ENCODE results near the gene DOHH. TPM values are rescaled to one million over a fixed set of nuclear protein-coding genes. Genes with fewer than 3 reads are reported as not detected.

DOHH gene
- total RNA-seq, 1 experiment from 2014 or later = 0.89 TPM

DNA sequence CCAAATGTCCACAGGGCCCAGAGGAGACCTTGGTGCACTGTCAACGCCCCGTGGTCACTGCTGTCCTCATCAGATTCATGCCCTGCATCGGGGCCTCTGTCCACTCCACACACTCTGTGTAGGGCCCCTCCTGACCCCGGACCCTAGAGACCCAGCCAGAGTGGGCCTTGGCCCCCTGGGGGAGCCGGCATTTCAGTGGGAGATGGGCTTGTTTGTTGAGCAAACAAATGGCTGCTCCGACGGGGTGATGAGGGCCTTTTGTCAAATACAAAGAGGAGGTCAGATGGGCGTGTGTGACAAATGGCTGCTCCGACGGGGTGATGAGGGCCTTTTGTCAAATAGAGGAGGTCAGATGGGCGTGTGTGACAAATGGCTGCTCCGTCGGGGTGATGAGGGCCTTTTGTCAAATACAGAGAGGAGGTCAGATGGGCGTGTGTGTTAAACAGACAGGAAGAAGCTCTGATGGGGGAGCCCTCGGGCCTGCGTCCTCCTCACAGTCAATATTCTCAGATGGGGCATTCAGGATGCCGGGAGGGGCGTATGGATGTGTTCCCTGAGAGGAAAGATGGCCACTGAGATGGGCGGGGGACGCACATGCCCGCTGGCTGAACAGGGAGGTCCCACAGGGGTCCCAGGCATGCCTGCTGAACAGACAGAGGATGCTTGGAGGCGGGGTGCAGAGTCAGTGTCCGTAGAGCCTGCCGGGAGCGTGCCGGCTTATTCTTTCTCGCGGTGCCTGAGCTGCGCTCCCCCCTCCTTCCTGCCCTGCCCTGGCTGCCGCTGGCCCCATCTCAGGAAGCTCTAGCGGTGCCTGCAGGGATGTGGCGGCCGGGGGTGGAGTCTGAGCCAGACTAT, 56.4 kb downstream of the DOHH start:
- Histone ChIP-seq H3K9me2 (replicated peaks; ENCODE audit: insufficient read depth, low read length) (no peaks in the 10 kb centered on the region), H4K20me1 (ENCODE audit: insufficient read depth, low read depth, low read length) (no peaks in the 10 kb centered on the region), H3K27me3 (ENCODE audit: low read length) (no peaks in the 10 kb centered on the region), H2AFZ (ENCODE audit: low read length) (no peak overlapping the region), H3K9me3 (ENCODE audit: low read length) (no peaks in the 10 kb centered on the region), H3K4me3 (ENCODE audit: low read length) (no peak overlapping the region), H3K36me3 (ENCODE audit: insufficient read depth, low read length) (no peaks in the 10 kb centered on the region), H3K27ac (ENCODE audit: low read length) (no peak overlapping the region), H3K9ac (ENCODE audit: low read length) (no peak overlapping the region), H3K79me2 (ENCODE audit: low read length) (no peaks in the 10 kb centered on the region), H3K4me1 (ENCODE audit: low read length) (no peaks in the 10 kb centered on the region), H3K4me2 (ENCODE audit: low read depth, low read length, poor library complexity, severe bottlenecking) (no peak overlapping the region)
- DNase-seq = no peak

DNA sequence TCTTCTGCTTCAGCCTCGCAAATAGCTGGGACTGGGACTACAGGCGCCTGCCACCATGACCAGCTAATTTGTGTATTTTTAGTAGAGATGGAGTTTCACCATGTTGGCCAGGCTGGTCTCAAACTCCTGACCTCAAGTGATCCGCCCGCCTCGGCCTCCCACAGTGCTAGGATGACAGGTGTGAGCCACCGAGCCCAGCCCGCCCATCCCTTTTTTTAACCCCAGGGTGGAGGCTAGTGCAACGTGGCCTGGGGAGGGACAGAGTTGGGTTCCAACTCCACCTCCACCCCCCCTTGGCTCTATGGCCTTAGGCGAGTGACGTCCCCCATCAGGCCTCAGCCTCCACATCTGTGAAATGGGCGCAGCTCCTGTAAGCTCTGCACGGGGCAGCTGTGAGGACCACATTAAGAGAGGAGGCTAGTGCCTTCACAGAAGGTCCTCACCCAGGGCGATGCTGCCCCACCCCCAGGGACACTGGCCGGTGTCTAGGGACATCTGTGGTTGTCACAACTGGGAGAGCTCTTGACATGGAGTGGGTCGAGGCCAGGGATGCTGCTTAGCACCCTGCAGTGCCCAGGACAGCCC, 57.9 kb downstream of the DOHH start:
- Histone ChIP-seq H3K4me3 (ENCODE audit: low read length) (no peak overlapping the region), H3K9me3 (ENCODE audit: low read length) (no peaks in the 10 kb centered on the region), H3K4me1 (ENCODE audit: low read length) (no peaks in the 10 kb centered on the region), H4K20me1 (ENCODE audit: insufficient read depth, low read depth, low read length) (no peaks in the 10 kb centered on the region), H2AFZ (ENCODE audit: low read length) (no peak overlapping the region), H3K9ac (ENCODE audit: low read length) (no peak overlapping the region), H3K79me2 (ENCODE audit: low read length) (no peaks in the 10 kb centered on the region), H3K4me2 (ENCODE audit: low read depth, low read length, poor library complexity, severe bottlenecking) (no peak overlapping the region), H3K9me2 (replicated peaks; ENCODE audit: insufficient read depth, low read length) (no peaks in the 10 kb centered on the region), H3K36me3 (ENCODE audit: insufficient read depth, low read length) (no peaks in the 10 kb centered on the region), H3K27me3 (ENCODE audit: low read length) (no peaks in the 10 kb centered on the region), H3K27ac (ENCODE audit: low read length) (no peak overlapping the region)
- DNase-seq = no peak

DNA sequence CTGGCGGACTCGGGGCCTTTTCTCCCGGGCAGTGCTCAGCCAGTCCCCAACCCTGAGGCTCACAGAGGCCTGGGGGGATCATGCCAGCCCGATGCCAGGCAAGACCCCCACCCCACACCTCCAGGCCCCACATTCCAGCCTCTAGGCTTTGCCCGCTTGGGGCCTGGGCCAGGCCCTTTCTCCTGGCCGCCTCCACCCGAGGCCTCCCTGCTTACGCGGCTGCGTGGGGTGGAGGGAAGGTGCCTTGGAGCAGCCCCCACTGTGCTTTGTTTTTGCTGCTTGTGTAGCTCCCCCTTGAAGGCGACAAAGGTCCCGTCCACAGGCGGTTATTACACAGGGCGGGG, 58.5 kb downstream of the DOHH start:
- no peaks in the 10 kb centered on the region for H3K79me2 ChIP-seq (ENCODE audit: low read length)
- DNase-seq = no peak
- no peaks in the 10 kb centered on the region for H3K9me2 ChIP-seq (replicated peaks; ENCODE audit: insufficient read depth, low read length)
- H4K20me1 ChIP-seq (ENCODE audit: insufficient read depth, low read depth, low read length) = no peaks in the 10 kb centered on the region
- no peak overlapping the region for H3K27ac ChIP-seq (ENCODE audit: low read length)
- H3K36me3 ChIP-seq (ENCODE audit: insufficient read depth, low read length) = no peaks in the 10 kb centered on the region
- no peaks in the 10 kb centered on the region for H3K9me3 ChIP-seq (ENCODE audit: low read length)
- H3K9ac ChIP-seq (ENCODE audit: low read length) = no peak overlapping the region
- H2AFZ ChIP-seq (ENCODE audit: low read length) = no peak overlapping the region
- H3K27me3 ChIP-seq (ENCODE audit: low read length) = no peaks in the 10 kb centered on the region
- no peak overlapping the region for H3K4me2 ChIP-seq (ENCODE audit: low read depth, low read length, poor library complexity, severe bottlenecking)
- no peaks in the 10 kb centered on the region for H3K4me1 ChIP-seq (ENCODE audit: low read length)
- no peak overlapping the region for H3K4me3 ChIP-seq (ENCODE audit: low read length)

DNA sequence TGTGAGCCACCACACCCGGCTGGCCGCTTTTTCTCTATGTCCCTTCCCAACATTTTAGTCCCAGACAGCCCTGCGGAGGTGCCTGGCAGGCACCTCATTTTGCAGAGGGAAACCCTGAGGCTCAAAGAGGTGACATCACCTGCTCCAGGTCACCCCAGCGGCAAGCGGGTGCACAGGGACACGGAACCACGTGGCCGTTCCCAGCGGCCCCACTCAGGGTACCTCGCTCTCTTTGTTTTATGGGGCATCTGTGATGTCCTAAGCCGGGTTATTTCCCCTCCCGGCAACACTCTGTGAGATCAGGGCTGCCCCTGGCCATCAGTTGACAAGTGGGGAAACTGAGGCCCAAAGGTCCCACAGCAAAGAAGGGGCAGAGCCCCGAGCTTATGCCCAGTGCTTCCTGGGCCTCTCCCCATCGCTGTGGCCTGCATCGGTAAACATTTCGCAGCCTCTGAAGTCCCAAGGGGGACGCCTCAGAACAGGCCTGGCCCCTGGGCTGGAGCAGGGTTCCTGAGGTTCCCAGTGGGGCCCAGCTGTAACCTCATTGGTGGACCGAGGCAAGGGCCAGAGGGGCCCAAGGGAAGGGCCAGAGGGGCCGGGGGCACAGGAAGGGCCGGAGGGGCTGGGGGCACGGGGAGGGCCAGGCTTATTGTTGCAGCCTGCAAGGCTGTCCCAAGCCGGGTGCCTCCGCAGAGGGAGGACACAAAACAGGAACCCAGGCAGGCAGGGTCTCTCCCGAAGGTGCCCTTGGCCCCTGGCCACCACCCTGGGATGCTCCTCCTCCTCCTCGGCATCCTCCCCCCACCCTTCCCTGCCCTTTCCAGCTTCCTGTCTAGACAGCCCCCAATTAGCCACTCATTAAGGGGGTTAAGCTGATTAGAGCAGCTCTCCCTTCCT, 59.1 kb downstream of the DOHH start:
- DNase-seq = no peak
- Histone ChIP-seq H4K20me1 (ENCODE audit: insufficient read depth, low read depth, low read length) (no peaks in the 10 kb centered on the region), H3K4me1 (ENCODE audit: low read length) (no peaks in the 10 kb centered on the region), H3K27me3 (ENCODE audit: low read length) (no peaks in the 10 kb centered on the region), H3K79me2 (ENCODE audit: low read length) (no peaks in the 10 kb centered on the region), H3K36me3 (ENCODE audit: insufficient read depth, low read length) (no peaks in the 10 kb centered on the region), H3K9ac (ENCODE audit: low read length) (no peak overlapping the region), H3K9me2 (replicated peaks; ENCODE audit: insufficient read depth, low read length) (no peaks in the 10 kb centered on the region), H3K4me2 (ENCODE audit: low read depth, low read length, poor library complexity, severe bottlenecking) (no peak overlapping the region), H2AFZ (ENCODE audit: low read length) (no peak overlapping the region), H3K4me3 (ENCODE audit: low read length) (no peak overlapping the region), H3K27ac (ENCODE audit: low read length) (no peak overlapping the region), H3K9me3 (ENCODE audit: low read length) (no peaks in the 10 kb centered on the region)

Small RNA genes lying within 50 kb of the gene (small RNA-seq; reads per million reads assigned to genes)
- not detected for gene RF00212

Other genes with a start within 250 kb of the DOHH start
- gene NFIC, start 134.1 kb downstream of the DOHH start, total RNA-seq (2014; rRNA removed; shearing (Covaris generic); ENCODE audit: low replicate concordance) = 0.82 and 4.4 TPM in 2 replicates
- 0.89 and 1.2 TPM in 2 replicates for gene SMIM24, start 20.1 kb downstream of the DOHH start, total RNA-seq (2014; rRNA removed; shearing (Covaris generic); ENCODE audit: low replicate concordance)
- gene SMIM44, start 17.2 kb downstream of the DOHH start, total RNA-seq (2014; rRNA removed; shearing (Covaris generic); ENCODE audit: low replicate concordance) = not detected in 2 replicates
- gene FZR1, start 5.6 kb upstream of the DOHH start, total RNA-seq (2014; rRNA removed; shearing (Covaris generic); ENCODE audit: low replicate concordance) = 22.8 and 41.6 TPM in 2 replicates
- gene TEKTIP1, start 38.5 kb upstream of the DOHH start, total RNA-seq (2014; rRNA removed; shearing (Covaris generic); ENCODE audit: low replicate concordance) = 0.29 TPM in 1 of 2 replicates, not detected in the other
- gene MFSD12, start 56.9 kb upstream of the DOHH start, total RNA-seq (2014; rRNA removed; shearing (Covaris generic); ENCODE audit: low replicate concordance) = 34.5 and 102 TPM in 2 replicates
- gene HMG20B, start 72.3 kb upstream of the DOHH start, total RNA-seq (2014; rRNA removed; shearing (Covaris generic); ENCODE audit: low replicate concordance) = 53.7 and 127 TPM in 2 replicates
- gene GIPC3, start 84.8 kb upstream of the DOHH start, total RNA-seq (2014; rRNA removed; shearing (Covaris generic); ENCODE audit: low replicate concordance) = not detected in 2 replicates
- 0.15 and 0.22 TPM in 2 replicates for gene TBXA2R, start 106.2 kb upstream of the DOHH start, total RNA-seq (2014; rRNA removed; shearing (Covaris generic); ENCODE audit: low replicate concordance)
- 9.5 and 24.8 TPM in 2 replicates for gene CACTIN, start 126.1 kb upstream of the DOHH start, total RNA-seq (2014; rRNA removed; shearing (Covaris generic); ENCODE audit: low replicate concordance)
- 4.2 and 4.4 TPM in 2 replicates for gene PIP5K1C, start 199.8 kb upstream of the DOHH start, total RNA-seq (2014; rRNA removed; shearing (Covaris generic); ENCODE audit: low replicate concordance)
- gene TJP3, start 207.7 kb upstream of the DOHH start, total RNA-seq (2014; rRNA removed; shearing (Covaris generic); ENCODE audit: low replicate concordance) = not detected in 2 replicates